K562 (cell line): ENCODE measurements around the gene DCAF6. TPM values are rescaled to one million over a fixed set of nuclear protein-coding genes. Genes with fewer than 3 reads are reported as not detected.

ENCODE experiments used
- BCLAF1 ChIP-seq, 2 experiments: fragments of 450-650 bp in 1 of 2; IDR thresholded peaks; 2 replicates each; pipeline ENCODE4 v1.6.1; 2011 to 2017; ENCODE audit warnings: low read depth in 2 of 2, antibody characterized with exemption in 1 of 2, borderline replicate concordance in 1 of 2, low read length in 1 of 2, mild to moderate bottlenecking in 1 of 2, mixed read lengths in 1 of 2; ENCODE audit not compliant: control insufficient read depth in 1 of 2
- DEAF1 ChIP-seq: fragments of 450-650 bp; formaldehyde crosslinking; IDR thresholded peaks from 2 replicates; pipeline ENCODE4 v1.4.0; 2020; ENCODE audit warnings: mild to moderate bottlenecking, moderate library complexity
- DPF2 ChIP-seq: fragments of 450-650 bp; IDR thresholded peaks from 2 replicates; pipeline ENCODE4 v1.6.1; 2016
- GATA2 ChIP-seq: sonication (generic); formaldehyde crosslinking; IDR thresholded peaks from 2 replicates; pipeline ENCODE4 v1.4.0; 2020; ENCODE audit warnings: mild to moderate bottlenecking, missing genetic modification reagents
- KDM5B ChIP-seq: fragments of 200-600 bp; sonication (generic); IDR thresholded peaks from 2 replicates; pipeline ENCODE4 v1.6.1; 2012; ENCODE audit warnings: low read depth, mild to moderate bottlenecking, moderate library complexity, low read length, control low read depth, inconsistent platforms; ENCODE audit not compliant: insufficient replicate concordance
- MAX ChIP-seq: sonication (generic); formaldehyde crosslinking; IDR thresholded peaks from 2 replicates; pipeline ENCODE4 v1.9.0; 2022; ENCODE audit warnings: mild to moderate bottlenecking, missing genetic modification reagents
- NONO ChIP-seq, 2 experiments: fragments of 200-400 bp in 1 of 2; fragments of 450-650 bp in 1 of 2; formaldehyde crosslinking in 1 of 2; IDR thresholded peaks; 2 replicates each; pipeline ENCODE4 v1.6.1; 2017; ENCODE audit warnings: low read depth in 2 of 2, mild to moderate bottlenecking in 2 of 2, moderate library complexity in 2 of 2, low read length in 1 of 2
- RERE ChIP-seq: sonication (generic); formaldehyde crosslinking; IDR thresholded peaks from 2 replicates; pipeline ENCODE4 v1.8.0; 2023; ENCODE audit warnings: missing genetic modification reagents, mild to moderate bottlenecking, borderline replicate concordance
- SREBF1 ChIP-seq: fragments of 150-350 bp; IDR thresholded peaks from 2 replicates; pipeline ENCODE4 v1.6.1; 2014; ENCODE audit warnings: antibody characterized with exemption, low read depth, low read length, borderline replicate concordance
- STAT6 ChIP-seq: sonication (generic); formaldehyde crosslinking; IDR thresholded peaks from 2 replicates; pipeline ENCODE4 v1.8.1; 2023; ENCODE audit warnings: mild to moderate bottlenecking, missing genetic modification reagents
- ZNF3 ChIP-seq: fragments of 250-450 bp; sonication (Bioruptor Pico); IDR thresholded peaks from 2 replicates; pipeline ENCODE4 v1.5.0; 2021; ENCODE audit warnings: mild to moderate bottlenecking, moderate library complexity
- polyA plus RNA-seq, 8 experiments: library from polyadenylated mRNA; depleted of rRNA in 4 of 8; stranded (reverse) in 5 of 8; unstranded in 3 of 8; fragments of >200 nt; fragmentation: Nextera tagmentation in 2 of 8; fragmentation: Illumina TruSeq in 1 of 8; extraction: Ambion mirVana in 2 of 8; extraction: Trizol in 1 of 8; gene quantifications; 2 replicates each; pipeline versions ENCODE4 v1.2.1 to v1.2.3, GENCODE V29; 2011 to 2014; ENCODE audit warnings: inconsistent platforms in 1 of 8, missing spikeins in 1 of 8
- total RNA-seq, 7 experiments: library from RNA; depleted of rRNA in 6 of 7; stranded (reverse); fragments of >200 nt in 6 of 7; fragmentation: Illumina TruSeq in 2 of 7; extraction: Trizol in 2 of 7; gene quantifications; 2 replicates each; pipeline versions ENCODE4 v1.2.1 to v1.2.3, GENCODE V29; 2011 to 2021; ENCODE audit warnings: low replicate concordance in 1 of 7

DCAF6 gene
- total and polyA plus RNA-seq, 9 of the 15 experiments (the other 6 are each of a cell fraction or from before 2014, with no cell fraction given), result 19.1 to 102 (median 46.3) TPM

GRCh38 chr1:168082008-168082876 lies 145.8 kb downstream of the DCAF6 start (continued):
- TF ChIP-seq NONO (IDR thresholded peaks at IDR 0.05; ENCODE audit: low read depth in 2 of 2, low read length in 1 of 2) (no peak), MAX (CRISPR knock-in tag) (peak; percentile 44), SREBF1 (no peak), DEAF1 (CRISPR knock-in tag) (peak; percentile 46; the same call in 1 of the 2 replicates), DPF2 (0 out of 2 replicates have a peak, but pooled peaks have one; percentile 18), BCLAF1 (IDR thresholded peaks at IDR 0.05; ENCODE audit: borderline replicate concordance in 1 of 2, control insufficient read depth in 1 of 2, low read depth in 2 of 2, low read length in 1 of 2) (no peak), STAT6 (CRISPR knock-in tag) (0 out of 2 replicates have a peak, but pooled peaks have one; percentile 82), RERE (peak; percentile 44; the same call in 1 of the 2 replicates), GATA2 (CRISPR knock-in tag) (peak; percentile 30; the same call in 1 of the 2 replicates), ZNF3 (CRISPR knock-in tag) (no peak), KDM5B (no peak)
